ENCODE measurements around the gene ADD3. TPM values are rescaled to one million over a fixed set of nuclear protein-coding genes. Genes with fewer than 3 reads are reported as not detected.

Gene ADD3
- total RNA-seq, 1 donor from 2014 or later, result 117 TPM

GRCh38 chr10:109997233-109997632 lies 10.6 kb upstream of the ADD3 start:
- ATAC-seq (no peak), DNase-seq (no peak)
- intact Hi-C loops (cut with micrococcal nuclease), result no loop called here

GRCh38 chr10:109998513-109998912 lies 9.3 kb upstream of the ADD3 start:
- ATAC-seq (no peak), DNase-seq (no peak)
- intact Hi-C loops (cut with micrococcal nuclease), result no loop called here

- intact Hi-C loops (cut with micrococcal nuclease), result no loop called here
- no peak for ATAC-seq
These were observed 4.8 kb upstream of the ADD3 start for GRCh38 chr10:110002801-110003523.

GRCh38 chr10:110003524-110003885 lies 4.3 kb upstream of the ADD3 start:
- intact Hi-C loops (cut with micrococcal nuclease), result no loop called here
- no peak for ATAC-seq
- DNase-seq, result no peak

More at GRCh38 chr10:110002801-110003523, 4.8 kb upstream of the ADD3 start:
- DNase-seq, result no peak

GRCh38 chr10:110005719-110006118 lies 2.1 kb upstream of the ADD3 start:
- ATAC-seq (no peak), DNase-seq (peak; percentile 66)
- intact Hi-C loops (cut with micrococcal nuclease), result no loop called here

GRCh38 chr10:110006358-110007160 lies 1.2 kb upstream of the ADD3 start:
- peak; percentile 47 for ATAC-seq
- peak; percentile 68 for DNase-seq
- intact Hi-C loops (cut with micrococcal nuclease), result no loop called here

GRCh38 chr10:110007161-110007700 lies 553 bp upstream of the ADD3 start:
- intact Hi-C loops (cut with micrococcal nuclease), result no loop called here
- no peak for DNase-seq
- peak; percentile 50 for ATAC-seq

GRCh38 chr10:110008518-110009339 lies 945 bp downstream of the ADD3 start:
- intact Hi-C loops (cut with micrococcal nuclease), result no loop called here
- DNase-seq (peak; percentile 63), ATAC-seq (peak; percentile 30)

- intact Hi-C loops (cut with micrococcal nuclease), result no loop called here
- ATAC-seq, result no peak
These were observed 2.1 kb downstream of the ADD3 start for GRCh38 chr10:110009736-110010475.

GRCh38 chr10:110010486-110011378 lies 2.9 kb downstream of the ADD3 start:
- DNase-seq, result no peak
- intact Hi-C loops (cut with micrococcal nuclease), result no loop called here
- ATAC-seq, result no peak

More at GRCh38 chr10:110009736-110010475, 2.1 kb downstream of the ADD3 start:
- no peak for DNase-seq

- DNase-seq (no peak), ATAC-seq (no peak)
- intact Hi-C loops (cut with micrococcal nuclease), result no loop called here
These were observed 3.9 kb downstream of the ADD3 start for GRCh38 chr10:110011681-110012080.

GRCh38 chr10:110013630-110014293 lies 6.0 kb downstream of the ADD3 start:
- DNase-seq, result no peak
- ATAC-seq, result peak; percentile 7
- intact Hi-C loops (cut with micrococcal nuclease), result no loop called here

GRCh38 chr10:110016039-110016438 lies 8.3 kb downstream of the ADD3 start:
- ATAC-seq, result peak; percentile 53
- no peak for DNase-seq
- intact Hi-C loops (cut with micrococcal nuclease), result no loop called here

- ATAC-seq, result no peak
- intact Hi-C loops (cut with micrococcal nuclease), result no loop called here
- DNase-seq, result no peak
These were observed 9.3 kb downstream of the ADD3 start for GRCh38 chr10:110017052-110017451.

GRCh38 chr10:110017907-110018306 lies 10.1 kb downstream of the ADD3 start:
- DNase-seq (no peak), ATAC-seq (no peak)
- intact Hi-C loops (cut with micrococcal nuclease), result no loop called here

GRCh38 chr10:110020265-110020664 lies 12.5 kb downstream of the ADD3 start:
- DNase-seq, result no peak
- intact Hi-C loops (cut with micrococcal nuclease), result no loop called here
- peak; percentile 59 for ATAC-seq

- intact Hi-C loops (cut with micrococcal nuclease), result no loop called here
- DNase-seq, result no peak
- peak; percentile 14 for ATAC-seq
These were observed 15.1 kb downstream of the ADD3 start for GRCh38 chr10:110022716-110023504.
